ENCODE measurements around the gene ODC1. TPM values are rescaled to one million over a fixed set of nuclear protein-coding genes. Genes with fewer than 3 reads are reported as not detected.
A peak's percentile ranks its signal among the peaks of the same experiment; 100 is the strongest.

Gene ODC1
- polyA plus RNA-seq, 3 donors from 2014 or later = 31.6 to 62.3 (median 59.0) TPM

GRCh38 chr2:10432311-10433181 lies 15.6 kb downstream of the ODC1 start:
- H3K9me3 Mint-ChIP-seq = no peaks in the 10 kb centered on the region
- H3K4me1 Mint-ChIP-seq = peaks cover 0 to 8% of the 10 kb centered on the region in 2 donors
- H3K27ac Mint-ChIP-seq = peak overlapping the region in 1 of 6 donors; percentile 52
- peak overlapping the region in 2 of 5 donors; percentile 73 to 83 for H3K4me3 Mint-ChIP-seq
- no peak for DNase-seq
- H3K27me3 Mint-ChIP-seq (ENCODE audit: low read depth in 3 of 3) = peaks cover 7 to 8% (median 8%) of the 10 kb centered on the region in 3 donors
- H3K36me3 Mint-ChIP-seq = peaks cover under 1 to 2% (median 2%) of the 10 kb centered on the region in 3 donors

- H3K27me3 Mint-ChIP-seq (ENCODE audit: low read depth in 3 of 3) = peaks cover 7 to 8% (median 8%) of the 10 kb centered on the region in 3 donors
- H3K27ac Mint-ChIP-seq = no peak overlapping the region
- peak overlapping the region in 3 of 5 donors; percentile 53 to 83 (median 73) for H3K4me3 Mint-ChIP-seq
- H3K4me1 Mint-ChIP-seq = peaks cover 0 to 8% of the 10 kb centered on the region in 2 donors
- DNase-seq = no peak
- H3K36me3 Mint-ChIP-seq = peaks cover 4 to 6% (median 6%) of the 10 kb centered on the region in 3 donors
- H3K9me3 Mint-ChIP-seq = no peaks in the 10 kb centered on the region
These were observed 16.3 kb downstream of the ODC1 start for GRCh38 chr2:10431797-10432196.

GRCh38 chr2:10430886-10431622 lies 17.1 kb downstream of the ODC1 start:
- Mint-ChIP-seq H3K4me1 (peaks cover 0 to 8% of the 10 kb centered on the region in 2 donors), H3K4me3 (peak overlapping the region in 2 of 5 donors; percentile 73 to 83), H3K36me3 (peaks cover 4 to 10% (median 6%) of the 10 kb centered on the region in 3 donors), H3K27me3 (ENCODE audit: low read depth in 3 of 3) (peaks cover 7 to 8% (median 8%) of the 10 kb centered on the region in 3 donors), H3K9me3 (no peaks in the 10 kb centered on the region), H3K27ac (no peak overlapping the region)
- DNase-seq = no peak

- no peak overlapping the region for H3K27ac Mint-ChIP-seq
- peaks cover 4 to 10% (median 6%) of the 10 kb centered on the region in 3 donors for H3K36me3 Mint-ChIP-seq
- no peaks in the 10 kb centered on the region for H3K9me3 Mint-ChIP-seq
- peaks cover 3 to 8% (median 5%) of the 10 kb centered on the region in 3 donors for H3K27me3 Mint-ChIP-seq (ENCODE audit: low read depth in 3 of 3)
- H3K4me3 Mint-ChIP-seq = no peak overlapping the region
- peaks cover 0 to 5% of the 10 kb centered on the region in 2 donors for H3K4me1 Mint-ChIP-seq
- DNase-seq = no peak
These were observed 19.2 kb downstream of the ODC1 start for GRCh38 chr2:10428924-10429323.

GRCh38 chr2:10428355-10428754 lies 19.8 kb downstream of the ODC1 start:
- no peak for DNase-seq
- H3K4me3 Mint-ChIP-seq = no peak overlapping the region
- H3K9me3 Mint-ChIP-seq = no peaks in the 10 kb centered on the region
- peaks cover 0 to 5% of the 10 kb centered on the region in 2 donors for H3K4me1 Mint-ChIP-seq
- H3K36me3 Mint-ChIP-seq = peaks cover 4 to 10% (median 6%) of the 10 kb centered on the region in 3 donors
- peaks cover 2 to 5% (median 4%) of the 10 kb centered on the region in 3 donors for H3K27me3 Mint-ChIP-seq (ENCODE audit: low read depth in 3 of 3)
- H3K27ac Mint-ChIP-seq = no peak overlapping the region

GRCh38 chr2:10427618-10427949 lies 20.5 kb downstream of the ODC1 start:
- Mint-ChIP-seq H3K4me1 (peaks cover 0 to 2% of the 10 kb centered on the region in 2 donors), H3K36me3 (peaks cover 4 to 10% (median 6%) of the 10 kb centered on the region in 3 donors), H3K4me3 (no peak overlapping the region), H3K27me3 (ENCODE audit: low read depth in 3 of 3) (peaks cover 0 to 2% (median 0%) of the 10 kb centered on the region in 3 donors), H3K27ac (no peak overlapping the region), H3K9me3 (no peaks in the 10 kb centered on the region)
- no peak for DNase-seq

- no peak for DNase-seq
- Mint-ChIP-seq H3K27ac (no peak overlapping the region), H3K4me1 (peaks cover 0 to 2% of the 10 kb centered on the region in 2 donors), H3K9me3 (no peaks in the 10 kb centered on the region), H3K4me3 (no peak overlapping the region), H3K36me3 (peaks cover 4 to 10% (median 6%) of the 10 kb centered on the region in 3 donors), H3K27me3 (ENCODE audit: low read depth in 3 of 3) (peaks cover 0 to 2% (median 0%) of the 10 kb centered on the region in 3 donors)
These were observed 21.2 kb downstream of the ODC1 start for GRCh38 chr2:10426726-10427617.

GRCh38 chr2:10425699-10426098 lies 22.4 kb downstream of the ODC1 start:
- no peak for DNase-seq
- H3K9me3 Mint-ChIP-seq = no peaks in the 10 kb centered on the region
- no peaks in the 10 kb centered on the region for H3K27me3 Mint-ChIP-seq (ENCODE audit: low read depth in 3 of 3)
- H3K4me1 Mint-ChIP-seq = peaks cover 0 to 2% of the 10 kb centered on the region in 2 donors
- peaks cover 4 to 10% (median 6%) of the 10 kb centered on the region in 3 donors for H3K36me3 Mint-ChIP-seq
- H3K4me3 Mint-ChIP-seq = no peak overlapping the region
- no peak overlapping the region for H3K27ac Mint-ChIP-seq

- peaks cover 4 to 10% (median 6%) of the 10 kb centered on the region in 3 donors for H3K36me3 Mint-ChIP-seq
- no peak overlapping the region for H3K4me3 Mint-ChIP-seq
- no peaks in the 10 kb centered on the region for H3K27me3 Mint-ChIP-seq (ENCODE audit: low read depth in 3 of 3)
- DNase-seq = no peak
- H3K4me1 Mint-ChIP-seq = peaks cover 0 to 2% of the 10 kb centered on the region in 2 donors
- H3K9me3 Mint-ChIP-seq = no peaks in the 10 kb centered on the region
- H3K27ac Mint-ChIP-seq = no peak overlapping the region
These were observed 23.1 kb downstream of the ODC1 start for GRCh38 chr2:10424916-10425505.

- H3K4me1 Mint-ChIP-seq = peaks cover 0 to 2% of the 10 kb centered on the region in 2 donors
- H3K27ac Mint-ChIP-seq = no peak overlapping the region
These were observed 24.1 kb downstream of the ODC1 start for GRCh38 chr2:10424051-10424450.

GRCh38 chr2:10423400-10423774 lies 24.7 kb downstream of the ODC1 start:
- peak overlapping the region in 1 of 6 donors; percentile 22 for H3K27ac Mint-ChIP-seq
- H3K4me3 Mint-ChIP-seq = no peak overlapping the region
- peaks cover 0 to 2% of the 10 kb centered on the region in 2 donors for H3K4me1 Mint-ChIP-seq
- no peak for DNase-seq
- no peaks in the 10 kb centered on the region for H3K27me3 Mint-ChIP-seq (ENCODE audit: low read depth in 3 of 3)
- no peaks in the 10 kb centered on the region for H3K9me3 Mint-ChIP-seq
- H3K36me3 Mint-ChIP-seq = peaks cover 4 to 10% (median 9%) of the 10 kb centered on the region in 3 donors

More at GRCh38 chr2:10424051-10424450, 24.1 kb downstream of the ODC1 start:
- no peaks in the 10 kb centered on the region for H3K9me3 Mint-ChIP-seq
- H3K27me3 Mint-ChIP-seq (ENCODE audit: low read depth in 3 of 3) = no peaks in the 10 kb centered on the region
- peaks cover 4 to 10% (median 8%) of the 10 kb centered on the region in 3 donors for H3K36me3 Mint-ChIP-seq
- DNase-seq = no peak
- H3K4me3 Mint-ChIP-seq = no peak overlapping the region

- Mint-ChIP-seq H3K4me1 (peaks cover 0 to 2% of the 10 kb centered on the region in 2 donors), H3K4me3 (no peak overlapping the region), H3K36me3 (peaks cover 4 to 10% (median 9%) of the 10 kb centered on the region in 3 donors), H3K9me3 (no peaks in the 10 kb centered on the region), H3K27me3 (ENCODE audit: low read depth in 3 of 3) (no peaks in the 10 kb centered on the region), H3K27ac (no peak overlapping the region)
- DNase-seq = no peak
These were observed 25.3 kb downstream of the ODC1 start for GRCh38 chr2:10422732-10423399.

All from immature natural killer cell (primary cell).